ENCODE measurements around the gene TRAF1.

Gene TRAF1

GRCh38 chr9:120885958-120886357, 40.6 kb downstream of the TRAF1 start:
- DNase-seq: no peak

- no peak for DNase-seq
These were observed 41.1 kb downstream of the TRAF1 start for GRCh38 chr9:120885457-120885856.

GRCh38 chr9:120883608-120883996, 43.0 kb downstream of the TRAF1 start:
- no peak for DNase-seq

- no peak for DNase-seq
These were observed 43.5 kb downstream of the TRAF1 start for GRCh38 chr9:120882935-120883607.

GRCh38 chr9:120879446-120879845, 47.1 kb downstream of the TRAF1 start:
- DNase-seq: no peak

- DNase-seq: no peak
These were observed 48.1 kb downstream of the TRAF1 start for GRCh38 chr9:120878188-120879130.

- peak; percentile 50 for DNase-seq
These were observed 49.1 kb downstream of the TRAF1 start for GRCh38 chr9:120877276-120878034.

- DNase-seq: no peak
These were observed 49.8 kb downstream of the TRAF1 start, which contains the start of gene PHF19 for GRCh38 chr9:120876842-120877240. PHF19 (minus strand) TSS chr9:120877188; CDS start chr9:120874741, 2,447 bp downstream.

GRCh38 chr9:120875954-120876841, 50.4 kb downstream of the TRAF1 start:
- peak; percentile 71 for DNase-seq

- no peak for DNase-seq
These were observed 51.0 kb downstream of the TRAF1 start for GRCh38 chr9:120875643-120875953.

GRCh38 chr9:120875195-120875565, 51.4 kb downstream of the TRAF1 start:
- no peak for DNase-seq

- no peak for DNase-seq
These were observed 52.1 kb downstream of the TRAF1 start for GRCh38 chr9:120874226-120875194.

- no peak for DNase-seq
These were observed 53.1 kb downstream of the TRAF1 start for GRCh38 chr9:120873512-120873911.

GRCh38 chr9:120872791-120873502, 53.6 kb downstream of the TRAF1 start:
- DNase-seq: no peak

- DNase-seq: no peak
These were observed 56.4 kb downstream of the TRAF1 start for GRCh38 chr9:120870206-120870605.

- no peak for DNase-seq
These were observed 56.9 kb downstream of the TRAF1 start for GRCh38 chr9:120869726-120870125.

GRCh38 chr9:120869360-120869687, 57.3 kb downstream of the TRAF1 start:
- no peak for DNase-seq

- peak; percentile 94 for DNase-seq
These were observed 57.8 kb downstream of the TRAF1 start for GRCh38 chr9:120868676-120869359.

GRCh38 chr9:120868339-120868675, 58.3 kb downstream of the TRAF1 start:
- DNase-seq: no peak

- DNase-seq: no peak
These were observed 58.8 kb downstream of the TRAF1 start for GRCh38 chr9:120867676-120868338.

Data from activated CD4-positive, alpha-beta T cell treated with anti-CD3 and anti-CD28 coated beads for 1 hour (primary cell).